GM18499 (cell line): ENCODE measurements around the gene NCF4.

ENCODE experiments used
- ATAC-seq: cut with Tn5 transposase; IDR thresholded peaks from one replicate; pipeline ENCODE4 v1.9.1; 2021; ENCODE audit warnings: moderate number of reproducible peaks; ENCODE audit not compliant: insufficient read depth, unreplicated experiment

NCF4 gene

GRCh38 chr22:36892292-36892691 lies 31.5 kb downstream of the NCF4 start:
- no peak for ATAC-seq

GRCh38 chr22:36893262-36893661 lies 32.5 kb downstream of the NCF4 start:
- no peak for ATAC-seq

- ATAC-seq = no peak
These were observed 33.5 kb downstream of the NCF4 start for GRCh38 chr22:36894266-36894665.

GRCh38 chr22:36897611-36898010 lies 36.8 kb downstream of the NCF4 start:
- no peak for ATAC-seq

GRCh38 chr22:36898690-36899089 lies 37.9 kb downstream of the NCF4 start:
- ATAC-seq = no peak

- ATAC-seq = no peak
These were observed 38.7 kb downstream of the NCF4 start for GRCh38 chr22:36899498-36899897.

- ATAC-seq = no peak
These were observed 39.4 kb downstream of the NCF4 start for GRCh38 chr22:36900225-36900624.

GRCh38 chr22:36900880-36901279 lies 40.1 kb downstream of the NCF4 start:
- no peak for ATAC-seq

- no peak for ATAC-seq
These were observed 40.8 kb downstream of the NCF4 start for GRCh38 chr22:36901411-36902142.

GRCh38 chr22:36902143-36902926 lies 41.5 kb downstream of the NCF4 start:
- no peak for ATAC-seq

GRCh38 chr22:36904260-36904880 lies 43.6 kb downstream of the NCF4 start:
- ATAC-seq = no peak

GRCh38 chr22:36907253-36908195 lies 46.7 kb downstream of the NCF4 start:
- ATAC-seq = no peak

GRCh38 chr22:36910461-36910860 lies 49.7 kb downstream of the NCF4 start:
- no peak for ATAC-seq

GRCh38 chr22:36911887-36912661 lies 51.3 kb downstream of the NCF4 start:
- ATAC-seq = no peak

- ATAC-seq = no peak
These were observed 52.1 kb downstream of the NCF4 start for GRCh38 chr22:36912694-36913426.

- no peak for ATAC-seq
These were observed 52.9 kb downstream of the NCF4 start, which contains the start of gene CSF2RB for GRCh38 chr22:36913427-36914389. Gene CSF2RB (plus strand): TSS chr22:36913628. CDS start chr22:36922208, 8,580 bp downstream.

GRCh38 chr22:36914390-36914752 lies 53.6 kb downstream of the NCF4 start:
- ATAC-seq = no peak

- ATAC-seq = no peak
These were observed 55.2 kb downstream of the NCF4 start for GRCh38 chr22:36916034-36916433.
